Left colon (tissue), 2 donors: ENCODE data around the gene ARL11. TPM values are rescaled to one million over a fixed set of nuclear protein-coding genes. Genes with fewer than 3 reads are reported as not detected.
A peak's percentile ranks its signal among the peaks of the same experiment; 100 is the strongest.

Experiments used
- ATAC-seq: fragments of 200-7000 bp; cut with Tn5 transposase; one replicate; pipeline ENCODE4 v1.9.1; 2020; ENCODE audit warnings: mild to moderate bottlenecking, moderate library complexity
- DNase-seq, 2 donors: peaks; one replicate each; pipeline ENCODE4 v3.0.0-alpha.2; 2020
- intact Hi-C, 2 donors: fragments of 100-400 bp; cut with DNase I in 1 of 2; cut with micrococcal nuclease in 1 of 2; formaldehyde crosslinking; loops; one replicate each; pipeline versions ENCODE4 v1.11.2 to v1.14.0; 2022; cut with DNase I, micrococcal nuclease
- total RNA-seq, 2 donors: library from RNA; stranded (reverse); fragmentation: NEBNext Ultra II Directional; extraction: Animal tissue kit (Norgen Biotek cat#: 25700); gene quantifications; one replicate each; pipeline ENCODE4 v1.2.1, GENCODE V29; 2021
- donor health status: DM: no; HTN: no; CAD: no.
- donor health status: DM: yes; HTN: yes; CAD: no.

Gene ARL11
- total RNA-seq, 2 donors from 2014 or later = 1.7 TPM

DNA sequence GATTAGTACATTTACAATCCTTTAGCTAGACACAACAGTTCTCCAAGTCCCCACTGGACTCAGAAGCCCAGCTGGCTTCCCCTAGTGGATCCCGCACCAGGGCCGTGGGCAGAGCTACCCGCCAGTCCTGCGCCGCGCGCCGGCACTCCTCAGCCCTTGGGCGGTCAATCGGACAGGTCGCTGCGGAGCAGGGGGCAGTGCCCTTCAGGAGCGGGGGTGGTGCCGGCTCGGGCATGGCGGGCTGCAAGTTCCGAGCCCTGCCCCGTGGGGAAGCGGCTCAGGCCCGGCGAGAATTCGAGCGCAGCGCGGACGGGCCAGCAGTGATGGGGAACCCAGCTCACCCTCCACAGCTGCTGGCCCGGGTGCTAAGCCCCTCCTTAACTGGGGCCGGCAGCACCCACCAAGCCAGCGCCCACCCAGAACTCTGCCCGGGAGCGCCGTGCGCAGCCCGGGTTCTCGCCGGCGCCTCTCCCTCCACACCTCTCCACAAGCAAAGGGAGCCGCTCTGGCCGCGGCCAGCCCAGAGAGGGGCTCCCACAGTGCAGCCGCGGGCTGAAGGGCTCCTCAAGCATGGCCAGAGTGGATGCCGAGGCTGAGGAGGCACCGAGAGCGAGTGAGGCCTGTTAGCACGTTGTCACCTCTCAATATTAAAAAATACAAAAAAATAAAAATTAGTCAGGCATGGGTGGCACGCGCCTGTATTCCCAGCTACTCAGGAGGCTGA lies 50.0 kb downstream of the ARL11 start:
- intact Hi-C loops = no loop called here
- DNase-seq (no peak), ATAC-seq (no peak)

DNA sequence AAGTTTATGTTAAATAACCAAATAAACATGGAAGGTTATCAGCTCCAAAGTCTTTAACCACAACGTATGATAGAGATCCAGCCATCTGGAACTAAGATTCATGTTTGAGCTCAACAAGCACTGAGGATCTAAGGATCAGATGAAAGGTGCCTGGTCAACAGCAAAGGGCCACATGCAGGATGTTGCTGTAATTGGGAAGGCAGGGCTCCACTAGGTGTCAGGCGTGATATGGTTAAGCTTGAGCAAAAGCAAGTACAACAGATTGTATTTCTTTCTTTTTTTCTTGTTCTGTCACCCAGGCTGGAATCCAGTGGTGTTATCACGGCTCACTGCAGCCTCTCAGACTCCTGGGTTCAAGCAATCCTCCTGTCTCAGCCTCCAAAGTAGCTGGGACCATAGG lies 50.9 kb downstream of the ARL11 start:
- peak in 1 of 2 donors; percentile 20 for DNase-seq
- ATAC-seq = peak; percentile 43
- intact Hi-C loops = no loop called here

DNA sequence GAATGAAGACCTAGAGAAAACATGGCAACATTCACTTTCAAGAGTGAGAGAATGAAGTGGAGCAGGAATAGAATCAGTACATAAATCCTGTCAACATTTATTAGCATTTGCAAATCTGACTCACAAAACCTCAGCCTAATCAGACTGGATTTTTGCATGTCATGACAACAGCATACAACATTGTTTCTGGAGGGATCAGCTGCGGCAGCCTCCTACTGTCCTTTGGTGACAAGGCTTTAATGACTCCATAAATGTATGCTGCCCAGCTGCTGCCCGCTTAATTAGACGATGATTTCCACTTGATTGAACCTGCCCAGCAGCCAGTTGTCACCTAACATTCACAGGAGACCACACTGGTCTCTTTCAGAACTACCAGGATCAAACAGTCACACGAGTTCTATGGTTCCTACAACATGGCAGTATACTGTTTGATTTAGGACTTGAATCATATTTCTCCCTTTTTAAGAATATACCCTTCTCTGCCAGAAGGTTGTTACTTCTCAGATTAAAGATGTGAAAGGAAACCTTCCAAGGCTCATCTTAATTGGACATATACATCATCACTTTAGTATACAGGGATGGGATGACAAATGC lies 53.6 kb downstream of the ARL11 start:
- no peak for ATAC-seq
- intact Hi-C loops = no loop called here

More for the DNA sequence above, 53.6 kb downstream of the ARL11 start:
- no peak for DNase-seq

Other genes with a start within 250 kb of the ARL11 start
- gene CAB39L, start 184.4 kb upstream of the ARL11 start, total RNA-seq = 10 to 100 TPM in 1 of 2 donors, 1 to 10 TPM in 1; 6.8 to 13.5 TPM
- 10 to 100 TPM in 1 of 2 donors, 1 to 10 TPM in 1; 9.3 to 10.6 TPM for gene SETDB2, start 184.2 kb upstream of the ARL11 start, total RNA-seq
- gene PHF11, start 132.6 kb upstream of the ARL11 start, total RNA-seq = 10 to 100 TPM; 29.7 to 30.7 TPM
- 1 to 10 TPM; 7.1 to 8.8 TPM for gene RCBTB1, start 42.9 kb upstream of the ARL11 start, total RNA-seq
- gene EBPL, start 63.0 kb downstream of the ARL11 start, total RNA-seq = 10 to 100 TPM; 34.8 to 45.8 TPM
- 10 to 100 TPM; 26.0 to 29.5 TPM for gene KPNA3, start 164.2 kb downstream of the ARL11 start, total RNA-seq